Activated CD4-positive, alpha-beta T cell treated with anti-CD3 and anti-CD28 coated beads, Interleukin-2, amount 10 ng/mL, durations not matched to agents 24 days and 14 days (primary cell): ENCODE data around the gene SLC43A3. TPM values are rescaled to one million over a fixed set of nuclear protein-coding genes. Genes with fewer than 3 reads are reported as not detected.

Experiments
- DNase-seq: peaks from one replicate; pipeline ENCODE4 v3.0.0; 2022
- H3K27ac Mint-ChIP-seq: one replicate; pipeline ENCODE4 v1.8.0; 2022; ENCODE audit warnings: mild to moderate bottlenecking, mixed read lengths
- H3K27me3 Mint-ChIP-seq: one replicate; pipeline ENCODE4 v1.8.0; 2022; ENCODE audit warnings: mixed read lengths
- H3K36me3 Mint-ChIP-seq: one replicate; pipeline ENCODE4 v1.8.0; 2022; ENCODE audit warnings: low read depth, mild to moderate bottlenecking, mixed read lengths
- H3K4me1 Mint-ChIP-seq: one replicate; pipeline ENCODE4 v1.8.0; 2021; ENCODE audit warnings: mixed read lengths
- H3K4me3 Mint-ChIP-seq: one replicate; pipeline ENCODE4 v1.8.0; 2022; ENCODE audit warnings: mild to moderate bottlenecking, moderate library complexity, mixed read lengths
- H3K9me3 Mint-ChIP-seq: one replicate; pipeline ENCODE4 v1.8.0; 2021; ENCODE audit warnings: mixed read lengths
- intact Hi-C: fragments of 100-400 bp; cut with micrococcal nuclease; formaldehyde crosslinking; loops from one replicate; pipeline ENCODE4 v1.15.1; 2023
- total RNA-seq: library from RNA; stranded (reverse); gene quantifications from 2 replicates; pipeline ENCODE4 v1.2.3, GENCODE V29; 2022

Gene SLC43A3
- total RNA-seq, 1 donor from 2014 or later = 261 TPM

- Mint-ChIP-seq H3K9me3 (no peaks in the 10 kb centered on the region), H3K27ac (no peak overlapping the region), H3K36me3 (no peaks in the 10 kb centered on the region), H3K4me1 (peaks cover 12% of the 10 kb centered on the region), H3K27me3 (peaks cover 38% of the 10 kb centered on the region), H3K4me3 (no peak overlapping the region)
- intact Hi-C loops = no loop called here
- no peak for DNase-seq
Observed at GRCh38 chr11:57463671-57464538, 37.0 kb upstream of the SLC43A3 start.

DNA sequence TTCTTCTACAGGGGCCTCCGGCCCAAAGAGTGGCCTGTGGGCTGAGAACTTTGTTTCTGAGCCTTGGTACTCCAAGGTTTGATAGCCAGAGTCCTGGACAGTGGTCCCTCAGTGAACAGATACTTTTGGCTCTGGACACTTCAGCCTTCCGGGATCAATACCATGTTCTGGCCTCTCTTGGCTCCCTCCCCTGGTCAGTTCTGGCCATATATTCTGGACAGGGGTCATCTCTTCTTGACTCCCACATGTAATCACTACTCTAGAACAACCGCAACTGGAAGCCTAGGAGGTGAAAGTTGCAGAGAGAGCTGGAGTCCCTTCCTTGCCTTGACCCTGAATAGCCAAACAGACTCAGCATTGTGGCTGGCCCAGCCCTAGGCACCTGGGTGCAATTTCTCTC lies 35.7 kb upstream of the SLC43A3 start:
- DNase-seq = no peak
- Mint-ChIP-seq H3K27ac (no peak overlapping the region), H3K9me3 (no peaks in the 10 kb centered on the region), H3K4me1 (peaks cover 20% of the 10 kb centered on the region), H3K4me3 (no peak overlapping the region), H3K36me3 (no peaks in the 10 kb centered on the region), H3K27me3 (peaks cover 47% of the 10 kb centered on the region)
- intact Hi-C loops = no loop called here

DNA sequence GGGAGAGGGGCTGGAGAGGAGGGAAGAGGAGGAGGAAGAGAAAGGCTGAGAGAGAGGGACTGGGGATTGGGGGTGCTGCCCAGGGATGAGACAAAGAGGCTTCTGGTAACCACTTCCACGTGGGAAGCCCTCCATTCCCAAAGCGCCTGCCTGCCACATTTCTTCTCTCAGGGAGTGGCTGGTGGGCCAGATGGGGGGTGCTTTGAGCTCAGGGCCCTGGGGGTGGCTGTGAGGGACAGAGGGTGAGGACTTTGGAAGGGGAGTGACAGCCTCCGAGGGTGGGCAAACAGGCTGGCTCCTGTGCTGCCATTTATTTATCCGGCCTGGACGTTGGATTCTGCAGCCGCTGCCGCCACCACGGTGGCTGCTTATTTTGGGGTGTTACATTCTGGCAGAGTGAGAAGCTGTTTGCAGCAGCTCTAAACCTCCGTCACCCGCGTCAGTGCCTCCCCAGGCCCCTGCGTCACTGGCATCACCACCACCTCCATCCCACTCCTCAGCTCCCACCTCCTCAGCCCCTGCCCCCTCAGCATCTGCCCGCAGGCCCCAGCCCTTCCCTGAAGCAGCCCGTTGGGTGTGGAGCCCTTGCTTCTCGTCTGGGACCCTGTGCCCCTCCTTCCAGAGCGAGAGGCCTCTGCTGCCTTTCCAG lies 35.0 kb upstream of the SLC43A3 start:
- no peak for DNase-seq
- Mint-ChIP-seq H3K4me1 (peaks cover 25% of the 10 kb centered on the region), H3K27ac (no peak overlapping the region), H3K9me3 (no peaks in the 10 kb centered on the region), H3K27me3 (peaks cover 51% of the 10 kb centered on the region), H3K36me3 (no peaks in the 10 kb centered on the region), H3K4me3 (peak overlapping the region; percentile 56)
- intact Hi-C loops = no loop called here

- DNase-seq = no peak
- H3K4me1 Mint-ChIP-seq = peaks cover 26% of the 10 kb centered on the region
- H3K9me3 Mint-ChIP-seq = no peaks in the 10 kb centered on the region
- no peaks in the 10 kb centered on the region for H3K36me3 Mint-ChIP-seq
- H3K27ac Mint-ChIP-seq = no peak overlapping the region
- peaks cover 52% of the 10 kb centered on the region for H3K27me3 Mint-ChIP-seq
- H3K4me3 Mint-ChIP-seq = peak overlapping the region; percentile 56
- intact Hi-C loops = no loop called here
Observed at GRCh38 chr11:57460758-57461749, 34.1 kb upstream of the SLC43A3 start.

DNA sequence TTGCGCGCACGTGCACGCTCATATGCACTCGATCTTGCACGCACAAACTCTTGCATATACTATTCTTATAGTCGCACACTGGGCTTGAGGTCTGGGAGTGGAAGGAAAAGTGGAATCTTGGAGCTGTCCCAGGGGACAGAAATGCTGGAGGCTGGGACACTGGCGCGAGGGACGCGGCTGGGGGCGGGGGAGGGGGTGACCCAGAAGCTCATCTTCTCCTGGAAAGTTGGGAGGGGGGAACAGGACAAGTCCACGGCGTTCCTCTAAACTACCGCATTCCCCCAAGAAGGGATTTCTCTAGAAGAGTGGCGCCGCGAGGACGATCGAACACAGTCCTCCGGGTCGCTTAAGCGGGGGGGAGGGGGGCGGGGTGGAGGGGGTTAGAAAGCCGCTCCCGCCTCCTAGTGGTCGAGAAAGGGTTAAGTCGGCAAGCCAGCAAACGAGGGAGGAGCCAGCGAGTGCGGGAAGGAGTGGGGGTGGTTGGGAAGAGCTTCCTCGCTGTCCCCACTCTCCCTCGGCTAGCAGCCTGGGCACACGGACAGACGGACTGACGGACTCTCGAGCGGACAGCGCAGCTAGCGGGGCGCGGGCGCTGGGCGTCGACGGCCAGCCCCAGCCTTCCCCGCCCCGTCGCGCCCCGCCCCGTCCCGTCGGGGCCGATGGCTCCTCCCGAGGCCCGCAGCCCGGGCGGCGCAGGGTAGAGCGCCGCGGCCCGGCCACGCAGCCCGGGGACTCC lies 33.3 kb upstream of the SLC43A3 start, which contains the start of gene RTN4RL2:
Gene RTN4RL2 (plus strand): TSS at position 507 of the 736 bp plus-strand sequence. CDS start 338 bp downstream, outside the sequence.
- Mint-ChIP-seq H3K27me3 (peaks cover 54% of the 10 kb centered on the region), H3K36me3 (no peaks in the 10 kb centered on the region), H3K4me3 (peak within 1 kb of the TSS; percentile 68), H3K9me3 (no peaks in the 10 kb centered on the region), H3K27ac (peak within 1 kb of the TSS; percentile 7), H3K4me1 (peaks cover 26% of the 10 kb centered on the region)
- intact Hi-C loops = no loop called here
- DNase-seq = peak; percentile 82

DNA sequence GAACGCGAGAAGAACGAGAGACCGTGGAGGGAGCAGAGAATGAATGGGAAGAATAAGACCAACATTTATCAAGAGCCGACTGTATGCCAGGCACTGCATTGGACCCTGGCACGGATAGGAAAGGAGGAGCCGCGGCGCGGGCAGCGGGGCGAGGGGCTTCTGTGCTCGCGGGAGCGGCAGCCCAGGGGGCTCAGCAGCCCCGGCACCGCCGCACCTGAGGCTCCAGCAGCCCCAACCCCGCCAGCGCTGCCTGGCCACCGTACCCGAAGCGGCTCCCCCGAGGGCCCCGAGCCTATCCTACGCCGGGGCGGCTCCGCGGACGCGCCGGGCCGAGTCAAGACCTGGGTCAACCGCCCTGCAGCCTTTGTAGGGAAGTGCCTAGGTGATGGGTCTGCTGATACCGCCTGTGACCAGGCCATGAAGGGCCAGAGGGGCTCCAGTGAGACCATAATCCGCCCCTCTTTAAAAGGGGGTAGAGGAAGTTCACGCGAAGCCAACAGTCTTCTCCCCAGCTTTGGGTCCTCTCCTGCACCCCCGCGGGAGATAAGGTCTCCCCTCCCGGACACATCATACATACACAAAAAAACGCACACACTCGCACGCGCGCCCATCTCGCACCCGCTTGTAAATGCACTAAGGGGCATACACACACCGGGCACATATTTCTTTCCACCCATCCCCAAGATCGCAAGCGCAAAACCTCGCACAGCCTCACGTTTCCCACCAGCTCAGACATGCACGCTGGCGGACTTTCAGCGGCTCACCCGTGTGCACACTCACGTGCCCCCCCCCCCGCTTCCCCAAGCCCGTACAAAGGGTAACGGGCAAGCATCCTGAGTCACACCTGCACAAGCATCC lies 32.5 kb upstream of the SLC43A3 start:
- H3K4me1 Mint-ChIP-seq = peaks cover 26% of the 10 kb centered on the region
- H3K4me3 Mint-ChIP-seq = peak overlapping the region; percentile 84
- DNase-seq = peak; percentile 73
- intact Hi-C loops = loop anchor here (2.0 kb wide), 2 partner anchors 35 to 181 kb away; no protein-coding TSS in a partner anchor
- peaks cover 57% of the 10 kb centered on the region for H3K27me3 Mint-ChIP-seq
- H3K9me3 Mint-ChIP-seq = no peaks in the 10 kb centered on the region
- H3K27ac Mint-ChIP-seq = peak overlapping the region; percentile 7
- no peaks in the 10 kb centered on the region for H3K36me3 Mint-ChIP-seq

DNA sequence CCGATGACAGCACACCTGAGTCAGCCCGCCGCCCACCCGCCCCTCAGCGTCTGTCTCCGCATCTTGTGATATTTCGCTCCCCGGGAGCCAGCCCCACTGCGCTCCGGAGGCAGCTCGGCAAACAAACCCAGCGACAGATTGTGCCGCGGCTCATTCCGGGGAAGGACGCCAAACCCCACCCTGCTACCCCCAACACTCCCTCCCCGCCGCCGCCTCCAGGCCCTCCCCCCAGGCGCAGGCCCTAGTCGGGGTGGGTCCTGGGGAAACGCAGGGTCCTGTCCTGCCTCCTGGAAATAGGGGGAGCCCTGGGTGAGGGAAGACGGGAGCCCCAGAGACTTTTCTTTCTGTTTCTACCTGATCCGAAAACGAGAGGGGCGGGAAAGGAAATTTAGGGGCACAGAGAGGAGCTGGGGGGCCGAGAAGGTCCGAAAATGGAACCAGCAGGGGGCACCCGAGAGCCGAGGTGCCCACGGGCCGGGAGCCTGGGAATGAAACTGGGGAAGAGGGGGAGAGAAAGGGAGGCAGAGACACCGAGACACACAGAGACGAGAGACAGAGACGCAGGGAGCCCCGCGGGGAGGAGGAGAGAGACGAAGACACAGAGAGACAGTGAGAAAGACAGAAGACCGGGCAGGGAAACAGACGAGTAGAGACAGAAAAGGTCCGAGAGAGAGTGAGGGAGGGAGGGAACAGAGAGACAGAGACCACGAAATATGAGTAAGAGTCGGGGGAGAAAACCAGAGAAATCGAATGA lies 31.7 kb upstream of the SLC43A3 start:
- peaks cover 54% of the 10 kb centered on the region for H3K27me3 Mint-ChIP-seq
- peak overlapping the region; percentile 1 for H3K27ac Mint-ChIP-seq
- H3K4me1 Mint-ChIP-seq = peaks cover 26% of the 10 kb centered on the region
- H3K36me3 Mint-ChIP-seq = no peaks in the 10 kb centered on the region
- intact Hi-C loops = loop anchor here (2.0 kb wide), 2 partner anchors 34 to 182 kb away; no protein-coding TSS in a partner anchor
- peak; percentile 84 for DNase-seq
- no peaks in the 10 kb centered on the region for H3K9me3 Mint-ChIP-seq
- peak overlapping the region; percentile 84 for H3K4me3 Mint-ChIP-seq

GRCh38 chr11:57458060-57458409 lies 31.1 kb upstream of the SLC43A3 start:
- DNase-seq = peak; percentile 64
- H3K27ac Mint-ChIP-seq = no peak overlapping the region
- intact Hi-C loops = loop anchor here (2.0 kb wide), 2 partner anchors 33 to 183 kb away; no protein-coding TSS in a partner anchor
- peaks cover 51% of the 10 kb centered on the region for H3K27me3 Mint-ChIP-seq
- no peaks in the 10 kb centered on the region for H3K9me3 Mint-ChIP-seq
- H3K36me3 Mint-ChIP-seq = no peaks in the 10 kb centered on the region
- H3K4me1 Mint-ChIP-seq = peaks cover 26% of the 10 kb centered on the region
- H3K4me3 Mint-ChIP-seq = peak overlapping the region; percentile 84

DNA sequence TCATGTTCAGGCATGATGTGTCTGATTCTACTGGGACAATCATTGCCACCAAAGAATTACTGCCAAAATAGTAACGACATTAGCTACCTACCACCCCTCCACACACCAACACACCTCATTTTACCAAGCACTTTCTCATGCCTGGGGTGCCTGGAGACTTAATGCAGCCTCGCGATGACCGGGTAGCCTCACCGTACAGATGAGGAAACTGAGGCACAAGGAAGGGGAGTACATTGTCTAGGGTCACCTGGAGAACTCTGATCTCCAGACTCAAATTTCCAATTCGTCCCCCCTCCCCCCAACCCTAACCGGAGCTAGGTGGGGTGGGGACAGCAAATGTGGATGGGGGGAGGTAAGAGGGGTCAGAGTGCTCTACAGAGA lies 30.7 kb upstream of the SLC43A3 start:
- H3K4me1 Mint-ChIP-seq = peaks cover 26% of the 10 kb centered on the region
- intact Hi-C loops = loop anchor here (1.0 to 2.0 kb wide), 6 partner anchors 23 to 183 kb away; partner anchors contain the start of gene SLC43A1
- no peak for DNase-seq
- H3K27ac Mint-ChIP-seq = peak overlapping the region; percentile 29
- H3K4me3 Mint-ChIP-seq = peak overlapping the region; percentile 62
- peaks cover 50% of the 10 kb centered on the region for H3K27me3 Mint-ChIP-seq
- H3K36me3 Mint-ChIP-seq = no peaks in the 10 kb centered on the region
- no peaks in the 10 kb centered on the region for H3K9me3 Mint-ChIP-seq

DNA sequence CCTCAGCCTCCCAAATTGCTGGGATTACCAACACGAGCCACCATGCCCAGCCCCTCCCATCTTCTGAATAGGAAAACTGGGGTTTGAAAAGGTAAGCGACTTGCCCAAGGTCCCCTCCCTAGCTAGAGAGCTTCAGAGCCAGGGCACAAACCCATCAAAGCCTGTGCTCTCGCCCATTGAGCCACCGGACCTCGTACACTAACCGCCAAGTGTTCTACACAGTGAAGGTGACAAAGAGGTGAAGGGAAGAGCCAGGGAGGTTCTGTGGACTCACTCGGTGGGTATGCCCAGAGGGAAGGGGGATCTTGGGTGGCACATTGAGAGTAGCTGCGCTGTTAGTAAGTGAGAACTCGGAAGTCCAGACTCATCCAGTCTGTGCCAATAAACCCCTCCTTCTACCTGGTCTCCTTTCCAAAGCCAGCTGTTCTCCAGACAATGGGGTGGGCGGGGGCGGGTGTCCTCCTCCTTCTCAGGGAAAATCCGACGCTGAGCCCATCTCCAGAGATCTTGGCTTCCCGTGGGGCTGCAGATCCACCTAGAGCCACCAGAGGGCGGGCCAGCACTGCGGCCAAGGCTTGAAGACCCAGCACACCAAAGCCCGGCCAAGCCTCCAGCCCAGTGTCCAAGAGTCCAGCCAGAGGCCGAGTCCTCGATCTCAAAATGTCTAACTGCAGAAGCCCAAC lies 30.2 kb upstream of the SLC43A3 start:
- Mint-ChIP-seq H3K9me3 (no peaks in the 10 kb centered on the region), H3K4me3 (peak overlapping the region; percentile 62), H3K27me3 (peaks cover 52% of the 10 kb centered on the region), H3K36me3 (no peaks in the 10 kb centered on the region), H3K4me1 (peaks cover 26% of the 10 kb centered on the region), H3K27ac (peak overlapping the region; percentile 29)
- DNase-seq = peak; percentile 93
- intact Hi-C loops = loop anchor here (1.0 to 2.0 kb wide), 4 partner anchors 23 to 112 kb away; partner anchors contain the start of gene SLC43A1

DNA sequence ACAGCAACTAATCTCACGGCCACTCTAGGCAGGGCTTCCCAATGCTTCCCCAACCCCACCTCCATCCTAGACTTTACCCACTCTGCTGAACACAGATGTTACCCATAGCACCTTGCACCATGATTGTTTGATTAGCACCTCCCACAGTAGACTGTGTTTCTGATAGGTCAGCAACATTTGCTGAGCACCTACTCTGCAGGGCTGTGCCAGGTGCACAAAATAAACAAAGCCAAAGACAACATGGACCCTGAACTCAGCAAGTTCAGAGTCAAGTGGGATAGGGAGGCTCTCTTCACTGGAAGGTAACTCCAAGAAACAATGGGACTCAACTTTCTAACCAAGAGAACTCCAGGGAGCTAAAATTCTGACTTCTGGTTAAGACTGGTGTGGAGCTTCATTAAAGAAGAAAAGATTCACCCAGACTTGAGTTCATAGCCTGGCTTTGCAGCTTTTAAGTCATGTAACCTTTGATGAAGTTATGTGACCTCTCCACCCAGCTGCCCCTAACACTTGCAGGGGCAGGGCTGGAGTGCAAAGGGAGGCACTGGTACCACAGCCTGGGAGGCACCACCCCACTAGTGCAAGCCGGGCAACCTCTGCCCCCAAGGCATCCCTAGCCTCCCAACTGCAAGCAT lies 26.7 kb upstream of the SLC43A3 start:
- Mint-ChIP-seq H3K36me3 (no peaks in the 10 kb centered on the region), H3K4me1 (peaks cover 12% of the 10 kb centered on the region), H3K4me3 (no peak overlapping the region), H3K27ac (no peak overlapping the region), H3K9me3 (no peaks in the 10 kb centered on the region), H3K27me3 (peaks cover 36% of the 10 kb centered on the region)
- intact Hi-C loops = no loop called here
- no peak for DNase-seq
